ENCODE measurements around the gene CFAP77.

The CFAP77 gene

DNA sequence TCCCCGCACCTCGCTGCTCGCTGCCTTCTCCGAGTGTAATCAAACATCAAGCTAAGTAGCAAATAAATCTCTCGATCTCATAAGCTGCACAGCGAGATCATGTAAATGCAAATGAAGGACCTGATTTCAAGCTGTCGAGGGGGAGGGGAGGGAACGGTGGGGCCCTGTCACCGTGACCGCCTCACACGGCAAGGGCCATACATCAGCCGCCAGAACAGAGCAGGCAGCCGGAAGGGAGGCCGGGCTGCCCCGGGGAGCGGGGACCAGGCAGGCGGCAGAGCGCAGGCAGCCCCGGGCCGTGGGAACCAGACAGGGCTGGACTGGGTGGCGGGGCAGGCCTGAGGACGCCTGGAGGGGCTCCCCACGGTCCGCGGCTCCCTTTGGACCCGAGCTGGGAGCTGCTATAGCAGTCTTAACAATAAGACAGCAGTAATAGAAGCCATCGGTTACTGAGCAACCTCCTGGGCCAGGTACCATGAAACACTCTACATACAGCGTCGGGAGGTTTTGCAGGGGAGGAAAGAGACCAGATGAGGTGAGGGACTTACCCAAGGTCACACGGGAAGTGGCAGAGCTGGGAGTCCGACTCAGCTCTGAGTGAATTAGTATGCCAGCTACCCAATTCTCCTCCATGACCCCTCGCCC, 76.8 kb downstream of the CFAP77 start:
- peak; percentile 5 to 18 for DNase-seq (ENCODE audit: low read depth in 2 of 2, low spot score in 1 of 2)

DNA sequence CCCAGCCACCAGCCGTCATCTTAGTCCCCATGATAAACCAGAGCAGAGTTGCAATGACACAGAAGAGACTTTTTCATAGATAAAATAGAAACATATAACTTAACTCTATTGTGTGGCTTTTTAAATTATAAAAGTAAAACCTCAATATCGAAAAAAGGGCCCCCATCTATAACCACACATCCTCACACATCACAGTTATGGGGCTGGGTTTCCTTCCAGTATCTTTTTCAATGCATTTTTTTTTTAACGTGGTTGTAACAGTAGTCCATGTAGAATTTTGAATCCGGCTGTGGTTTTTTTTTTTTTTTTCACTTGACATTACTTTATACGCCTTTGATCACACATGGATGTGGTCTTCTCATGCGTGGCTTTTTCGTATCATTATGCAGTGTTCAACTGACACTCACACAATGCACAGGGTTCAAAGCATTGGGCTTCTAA, 77.4 kb downstream of the CFAP77 start:
- no peak for DNase-seq (ENCODE audit: low read depth in 2 of 2, low spot score in 1 of 2)

DNA sequence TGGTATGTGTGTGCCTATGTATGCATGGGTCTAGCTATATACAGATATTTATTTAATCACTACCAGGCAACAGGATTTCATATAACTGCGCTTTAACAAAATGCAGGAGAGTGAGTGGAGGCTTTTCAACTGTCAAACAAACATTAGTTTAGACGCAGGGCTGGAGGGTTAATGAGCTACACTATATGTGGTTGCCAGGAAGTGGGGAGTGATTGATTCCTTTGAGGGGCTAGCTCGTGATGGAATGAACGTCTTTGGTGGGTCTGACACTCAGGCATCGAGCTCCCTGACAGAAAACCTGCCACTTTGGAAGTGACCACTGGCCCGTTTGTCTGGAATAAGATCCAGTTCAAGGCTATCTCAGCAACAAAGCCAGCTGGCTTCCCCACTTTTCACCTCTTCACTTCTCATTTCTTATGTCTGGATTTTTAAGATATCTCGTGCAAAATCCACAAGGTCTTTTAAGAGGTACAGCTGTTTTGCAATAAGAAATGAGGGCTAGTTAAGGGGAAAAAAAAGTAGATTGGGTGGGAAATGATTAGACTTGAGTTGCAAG, 78.0 kb downstream of the CFAP77 start:
- DNase-seq (ENCODE audit: low read depth in 2 of 2, low spot score in 1 of 2), result no peak

DNA sequence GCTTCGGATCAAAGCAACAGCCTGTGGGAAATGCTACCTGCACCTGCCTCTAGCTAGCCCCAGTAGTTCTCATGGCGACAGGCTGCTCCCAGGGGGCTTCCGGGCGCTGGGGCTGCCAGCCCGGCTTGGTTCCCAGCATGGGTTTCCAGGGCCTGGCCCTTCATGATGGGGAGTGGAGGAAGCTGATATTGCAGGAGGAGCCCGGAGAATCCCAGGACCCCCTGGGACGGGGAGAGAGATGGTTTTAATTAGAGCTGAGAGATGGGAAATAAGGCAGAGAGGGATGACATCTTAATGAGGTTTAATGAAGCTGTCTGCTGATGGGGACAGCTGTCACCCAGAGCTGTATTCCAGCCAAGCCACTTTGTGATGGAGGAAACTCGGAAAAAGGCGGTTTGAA, 78.6 kb downstream of the CFAP77 start:
- DNase-seq (ENCODE audit: low read depth in 2 of 2, low spot score in 1 of 2), result no peak

DNA sequence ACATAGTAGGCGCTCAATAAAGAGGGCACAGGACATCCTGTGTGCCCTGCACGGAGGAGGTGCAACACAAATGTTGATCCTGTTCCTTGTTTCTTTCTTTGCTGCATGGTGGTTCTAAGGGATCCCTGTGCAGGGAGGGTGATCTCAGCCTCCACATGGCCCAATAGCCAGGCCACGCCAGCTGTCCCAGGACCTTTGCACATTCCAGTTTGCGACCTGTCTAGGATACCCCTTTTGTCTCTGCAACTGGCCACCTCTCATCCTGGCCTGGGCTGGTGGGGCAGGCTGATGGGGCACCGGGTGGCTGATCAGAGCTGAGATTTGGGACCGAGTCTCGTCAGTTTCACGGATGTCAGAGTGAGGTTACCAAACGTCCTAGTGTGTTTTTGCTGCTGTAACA, 79.5 kb downstream of the CFAP77 start:
- DNase-seq (ENCODE audit: low read depth in 2 of 2, low spot score in 1 of 2), result no peak

DNA sequence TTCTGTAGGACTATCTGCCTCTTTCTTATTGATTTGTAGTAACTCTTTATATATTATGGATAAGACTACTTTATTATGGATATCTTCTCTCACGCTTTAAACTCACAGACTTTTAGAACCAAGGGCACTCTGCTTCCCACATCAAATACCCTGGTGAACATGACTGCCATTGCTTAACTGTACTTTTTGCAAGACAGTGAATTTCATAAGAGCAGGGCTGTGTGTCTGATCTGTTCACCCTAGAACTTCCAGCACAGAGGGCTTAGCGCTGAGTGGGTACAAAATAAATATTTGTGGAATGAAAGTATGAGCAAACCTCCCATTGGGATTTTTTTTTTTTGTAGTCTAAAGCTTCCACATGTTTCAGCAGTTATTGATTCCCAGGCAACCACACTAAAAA, 84.8 kb downstream of the CFAP77 start:
- no peak for DNase-seq (ENCODE audit: low read depth in 2 of 2, low spot score in 1 of 2)

DNA sequence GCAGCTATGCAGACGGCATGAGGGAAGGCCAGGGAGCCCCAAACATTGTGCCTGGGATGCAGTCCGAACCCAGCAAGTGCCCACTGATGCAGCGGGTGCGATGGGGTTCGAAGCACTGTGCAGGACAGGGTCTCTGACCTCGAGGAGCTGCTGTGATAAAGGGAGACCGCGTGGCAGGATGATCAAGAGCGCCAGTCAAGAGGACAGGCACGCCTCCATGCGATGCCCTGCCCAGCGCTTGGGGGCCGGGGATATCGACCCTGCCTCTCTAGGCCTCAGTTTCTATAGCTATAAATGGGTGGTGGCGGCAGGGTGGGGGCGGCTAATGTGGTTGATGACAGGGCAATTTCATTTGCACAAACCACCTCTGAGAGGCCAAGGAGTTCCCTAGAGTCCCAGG, 87.7 kb downstream of the CFAP77 start:
- no peak for DNase-seq (ENCODE audit: low read depth in 2 of 2, low spot score in 1 of 2)

DNA sequence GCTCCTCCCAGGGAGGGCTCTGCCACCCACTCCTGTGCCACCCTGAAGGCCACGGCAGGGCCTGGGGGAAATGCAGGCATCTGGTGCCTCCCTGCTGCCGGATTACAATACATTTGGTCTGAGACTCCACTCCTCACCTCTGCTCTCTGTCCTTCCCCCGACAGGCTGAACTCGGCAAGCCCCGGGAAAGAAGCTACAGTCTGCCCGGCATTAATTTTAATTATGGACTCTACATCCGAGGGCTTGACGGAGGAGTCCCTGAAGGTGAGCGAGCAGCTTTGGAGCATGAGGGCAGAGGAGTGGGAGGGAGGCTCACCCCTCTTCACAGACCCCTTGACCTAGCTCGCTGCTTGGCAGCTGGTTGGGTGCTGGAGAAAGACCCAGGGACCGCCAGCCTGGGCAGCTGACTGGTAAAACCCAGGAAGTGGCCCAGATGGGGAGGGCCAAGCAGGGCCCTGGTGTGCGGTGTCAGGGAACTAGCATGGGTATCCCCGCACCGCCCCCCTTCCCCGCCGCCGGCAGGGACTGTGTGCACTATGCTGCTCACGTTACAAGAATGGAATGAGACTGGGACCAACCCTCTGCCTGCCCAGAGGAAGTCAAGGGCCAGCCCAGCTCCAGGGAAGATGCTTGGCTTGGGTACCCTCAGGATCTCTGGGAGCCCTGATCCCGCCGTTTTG, 88.7 kb downstream of the CFAP77 start:
- no peak for DNase-seq (ENCODE audit: low read depth in 2 of 2, low spot score in 1 of 2)

DNA sequence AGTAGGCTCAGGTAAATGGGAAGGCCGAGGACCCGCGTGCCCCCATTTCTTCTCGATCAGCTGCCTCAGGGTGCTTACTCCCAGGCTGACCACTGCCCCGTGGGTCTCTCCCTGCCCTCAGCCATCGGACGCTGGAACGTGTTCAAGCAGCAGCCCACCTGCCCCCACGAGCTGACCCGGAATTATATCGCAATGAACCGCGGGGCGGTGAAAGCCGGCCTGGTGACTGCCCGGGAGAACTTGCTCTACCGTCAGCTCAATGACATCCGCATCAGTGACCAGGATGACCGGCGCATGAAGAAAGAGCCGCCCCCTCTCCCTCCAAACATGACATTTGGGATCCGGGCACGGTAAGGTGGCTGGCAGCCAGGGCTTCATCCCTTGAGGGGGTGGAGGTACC, 89.2 kb downstream of the CFAP77 start:
- DNase-seq (ENCODE audit: low read depth in 2 of 2, low spot score in 1 of 2), result no peak

DNA sequence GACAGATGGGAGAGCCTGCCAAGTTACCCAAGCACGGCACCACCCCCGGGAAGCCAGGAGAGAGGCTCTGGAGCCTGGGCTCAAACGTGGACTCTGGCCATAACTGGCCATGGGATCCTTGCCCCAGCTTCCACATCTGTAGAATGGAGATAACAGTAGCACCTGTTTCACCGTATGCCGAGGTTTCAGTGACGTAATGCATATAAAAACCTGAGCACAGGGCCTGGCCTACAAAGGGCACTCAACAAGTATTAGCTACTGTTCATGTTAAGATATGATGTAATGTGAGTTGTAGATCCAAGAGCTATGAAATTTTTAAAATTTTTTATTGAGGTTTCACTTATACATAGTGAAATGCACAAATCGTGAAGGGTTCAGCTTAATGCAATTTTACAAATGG, 90.2 kb downstream of the CFAP77 start:
- DNase-seq (ENCODE audit: low read depth in 2 of 2, low spot score in 1 of 2), result no peak

DNA sequence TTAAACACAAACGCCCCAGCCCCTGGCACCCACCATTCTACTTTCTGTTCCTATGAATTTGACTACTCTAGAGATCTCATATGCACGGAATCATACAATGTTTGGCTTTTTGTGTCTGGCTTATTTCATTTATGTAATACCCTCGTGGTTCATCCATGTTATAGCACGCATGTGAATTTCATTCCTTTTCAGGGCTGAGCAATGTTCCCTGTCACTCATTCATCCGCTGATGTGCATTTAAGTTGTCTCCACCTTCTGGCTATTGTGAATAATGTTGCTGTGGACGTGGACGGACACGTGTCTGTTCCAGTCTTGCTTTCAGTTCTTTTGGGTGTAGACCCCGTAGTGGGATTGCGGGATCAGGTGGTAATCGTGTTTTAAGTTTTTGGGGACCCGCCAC, 92.5 kb downstream of the CFAP77 start:
- no peak for DNase-seq (ENCODE audit: low read depth in 2 of 2, low spot score in 1 of 2)

DNA sequence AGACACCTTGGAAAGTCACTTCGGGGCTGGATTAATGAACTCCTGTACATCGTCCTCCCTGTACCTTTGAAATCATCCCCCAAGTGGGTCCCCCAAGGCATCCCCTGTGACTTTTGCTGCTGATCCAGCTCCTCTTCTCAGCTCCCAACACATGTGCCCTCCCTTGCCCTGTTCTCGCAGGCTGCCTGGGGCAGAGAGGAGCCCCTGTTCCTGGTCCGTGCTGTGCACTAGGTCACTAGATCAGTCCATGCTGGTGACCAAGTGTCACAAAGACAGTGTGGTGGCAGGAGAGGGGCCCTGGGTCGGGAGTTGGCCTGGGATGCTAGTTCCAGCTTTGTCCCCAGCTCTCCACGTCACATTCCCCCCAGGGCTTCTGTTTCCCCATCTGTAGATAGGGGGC, 93.1 kb downstream of the CFAP77 start:
- DNase-seq (ENCODE audit: low read depth in 2 of 2, low spot score in 1 of 2), result no peak

DNA sequence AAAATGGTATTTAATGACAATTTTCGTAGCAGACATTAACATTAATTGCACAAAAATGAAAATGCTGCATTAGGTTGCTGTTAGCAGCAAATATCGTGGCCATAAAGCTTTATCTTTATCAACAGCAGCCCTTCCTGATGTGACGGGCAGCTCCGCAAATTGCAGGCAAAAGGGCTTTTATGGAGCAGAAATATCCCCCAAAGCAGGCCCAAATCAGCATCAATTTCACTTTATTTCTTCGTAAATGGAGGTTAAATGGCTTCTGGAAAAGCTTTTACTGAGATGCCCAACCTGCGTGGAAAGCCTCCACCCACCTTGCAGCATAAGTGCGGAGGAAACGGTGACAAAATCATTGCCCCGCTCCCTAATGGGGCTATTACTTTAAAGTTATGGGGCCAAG, 94.5 kb downstream of the CFAP77 start:
- DNase-seq (ENCODE audit: low read depth in 2 of 2, low spot score in 1 of 2), result no peak

DNA sequence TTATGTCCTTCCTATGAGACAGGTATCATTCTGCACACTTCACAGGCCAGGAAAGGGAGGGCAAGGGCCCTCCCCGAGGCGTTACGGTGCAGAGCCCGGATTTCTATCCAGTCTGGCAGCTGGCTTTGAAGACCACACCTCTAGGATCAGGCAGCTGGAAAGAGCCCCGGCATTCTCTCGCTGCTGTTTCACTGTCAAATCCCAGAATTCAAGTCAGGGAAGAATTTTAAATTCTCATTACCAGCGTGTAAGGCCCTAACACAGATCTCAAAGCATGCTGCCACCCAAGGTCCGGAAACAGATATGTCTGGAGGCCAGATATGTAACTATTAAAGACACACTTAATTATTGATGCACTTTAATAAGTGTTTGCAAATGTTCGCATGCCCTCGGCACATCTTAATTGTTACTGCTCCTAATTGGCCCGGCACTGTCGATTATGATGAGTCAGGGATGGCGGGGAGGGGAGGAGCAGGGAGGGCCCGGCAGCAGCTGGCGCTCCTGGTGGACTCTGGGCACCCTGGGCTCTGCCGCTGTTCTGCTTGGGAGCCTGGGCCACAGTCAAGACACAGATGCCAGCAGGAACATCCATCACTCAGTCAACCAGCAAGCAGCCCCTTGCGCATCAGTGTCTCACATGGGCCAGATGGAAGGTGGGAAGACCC, 96.1 kb downstream of the CFAP77 start:
- no peak for DNase-seq (ENCODE audit: low read depth in 2 of 2, low spot score in 1 of 2)

DNA sequence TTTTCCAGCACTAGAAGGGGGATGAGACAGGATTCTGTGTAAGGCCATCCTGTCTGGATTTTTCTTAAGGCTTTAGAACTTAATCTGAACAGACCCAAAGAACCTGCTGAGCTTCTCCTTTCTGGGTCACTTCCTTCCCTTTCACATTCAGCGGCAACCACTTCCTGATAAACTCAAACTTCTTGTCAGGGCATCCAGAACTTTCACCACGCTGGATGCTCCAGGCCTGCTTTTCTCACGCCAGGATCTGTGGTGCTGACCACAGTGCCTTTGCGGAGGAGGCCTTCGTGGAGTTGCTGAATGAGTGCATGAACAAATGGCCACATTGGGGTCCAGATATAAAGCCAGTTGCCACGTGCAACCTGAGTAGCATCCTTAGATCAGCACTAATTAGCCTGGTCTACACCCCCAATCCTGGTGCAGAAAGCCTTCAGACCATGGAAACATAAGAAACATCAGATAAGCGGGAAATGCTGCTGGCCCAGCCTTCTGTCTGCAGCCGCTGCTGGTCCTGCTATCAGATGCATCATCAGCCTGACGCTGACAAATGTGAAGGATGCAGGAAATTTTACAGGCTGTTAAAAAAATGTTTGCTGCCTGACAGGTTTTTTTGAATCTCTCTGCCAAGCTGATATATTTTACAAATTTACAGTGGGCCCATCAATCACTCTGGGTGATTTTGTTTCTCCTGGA, 97.1 kb downstream of the CFAP77 start:
- no peak for DNase-seq (ENCODE audit: low read depth in 2 of 2, low spot score in 1 of 2)

DNA sequence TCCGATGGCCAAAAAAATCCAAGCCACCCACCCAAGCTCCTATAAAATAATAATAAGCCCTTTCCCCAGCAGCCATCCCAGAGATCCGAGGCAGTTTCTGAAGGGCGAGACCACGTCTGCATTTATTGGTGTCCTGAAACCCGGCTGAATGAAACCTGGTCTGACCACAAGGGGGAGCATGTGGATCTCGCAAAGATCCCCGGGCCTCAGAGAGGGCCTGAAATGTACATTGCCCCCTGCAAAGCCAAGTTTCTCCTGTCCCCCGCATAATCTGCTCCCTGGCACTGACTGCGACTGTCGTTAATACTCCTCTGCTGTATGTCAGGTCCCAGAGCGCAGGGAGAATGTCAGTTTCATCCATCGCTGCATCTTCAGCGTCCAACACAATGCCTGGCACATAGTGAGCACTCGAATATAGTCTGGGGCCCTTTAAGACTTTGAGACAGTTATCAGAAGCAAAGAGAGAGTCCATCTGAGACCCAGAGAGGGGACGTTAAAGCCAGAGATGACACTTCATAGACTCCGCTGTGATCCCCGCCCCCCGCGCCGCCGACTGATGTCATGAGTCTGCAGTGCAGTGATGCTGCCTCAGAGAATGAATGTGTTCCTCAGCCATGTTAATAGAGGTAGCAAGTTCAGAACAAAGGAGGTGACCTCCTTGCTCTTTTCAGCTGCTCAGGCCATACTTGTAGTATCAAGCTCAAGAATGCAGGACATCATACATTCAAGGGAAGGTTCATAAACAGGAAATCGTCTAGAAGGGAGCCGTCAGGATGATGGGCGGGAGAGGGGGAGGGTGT, 97.9 kb downstream of the CFAP77 start:
- peak; percentile 19 to 27 for DNase-seq (ENCODE audit: low read depth in 2 of 2, low spot score in 1 of 2)

DNA sequence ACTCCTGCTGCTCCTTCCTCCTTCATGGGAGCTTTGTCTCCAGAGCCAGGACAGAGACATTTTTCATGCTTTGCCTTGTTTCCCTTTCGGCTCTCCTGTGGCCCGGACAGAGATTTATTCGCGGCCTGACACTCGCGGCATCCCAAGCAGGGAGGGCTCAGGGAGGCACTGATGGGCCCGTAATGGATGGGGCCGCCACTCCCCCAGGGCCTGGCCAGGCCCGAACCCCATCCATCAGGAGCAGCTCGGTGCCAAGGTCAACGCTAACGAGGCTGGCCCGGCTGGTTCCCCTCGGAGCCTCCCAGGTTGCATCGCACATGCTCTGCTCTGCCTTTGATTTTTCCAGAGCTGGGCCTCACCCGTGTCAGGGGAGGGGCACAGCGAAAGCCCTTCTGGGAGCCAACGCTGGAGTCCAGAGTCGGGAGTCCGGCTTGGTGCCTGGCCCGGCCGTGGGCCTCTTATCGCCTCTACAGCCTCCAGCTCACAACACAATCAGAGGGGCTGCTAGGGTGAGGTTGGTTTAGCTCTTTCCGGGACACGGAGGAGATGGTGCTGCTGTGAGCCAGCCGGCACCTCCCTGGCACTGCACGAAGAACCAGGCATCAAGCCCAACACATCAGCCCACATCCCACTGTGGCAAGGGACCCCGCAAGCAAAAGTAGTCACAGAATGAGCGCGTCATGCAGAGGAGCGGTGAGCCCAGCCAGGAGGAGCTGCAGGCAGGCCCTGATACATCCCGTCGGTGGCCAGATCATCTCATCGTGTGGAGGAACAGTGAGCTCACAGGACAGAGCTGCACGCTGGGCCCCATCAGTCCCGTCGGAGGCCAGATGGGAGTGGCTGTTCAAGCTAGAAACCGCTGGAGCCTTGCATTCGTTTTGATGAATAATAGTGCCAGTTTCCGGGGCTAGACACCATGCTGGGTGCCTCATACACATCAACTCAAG, 100.2 kb downstream of the CFAP77 start:
- DNase-seq (ENCODE audit: low read depth in 2 of 2, low spot score in 1 of 2), result no peak

DNA sequence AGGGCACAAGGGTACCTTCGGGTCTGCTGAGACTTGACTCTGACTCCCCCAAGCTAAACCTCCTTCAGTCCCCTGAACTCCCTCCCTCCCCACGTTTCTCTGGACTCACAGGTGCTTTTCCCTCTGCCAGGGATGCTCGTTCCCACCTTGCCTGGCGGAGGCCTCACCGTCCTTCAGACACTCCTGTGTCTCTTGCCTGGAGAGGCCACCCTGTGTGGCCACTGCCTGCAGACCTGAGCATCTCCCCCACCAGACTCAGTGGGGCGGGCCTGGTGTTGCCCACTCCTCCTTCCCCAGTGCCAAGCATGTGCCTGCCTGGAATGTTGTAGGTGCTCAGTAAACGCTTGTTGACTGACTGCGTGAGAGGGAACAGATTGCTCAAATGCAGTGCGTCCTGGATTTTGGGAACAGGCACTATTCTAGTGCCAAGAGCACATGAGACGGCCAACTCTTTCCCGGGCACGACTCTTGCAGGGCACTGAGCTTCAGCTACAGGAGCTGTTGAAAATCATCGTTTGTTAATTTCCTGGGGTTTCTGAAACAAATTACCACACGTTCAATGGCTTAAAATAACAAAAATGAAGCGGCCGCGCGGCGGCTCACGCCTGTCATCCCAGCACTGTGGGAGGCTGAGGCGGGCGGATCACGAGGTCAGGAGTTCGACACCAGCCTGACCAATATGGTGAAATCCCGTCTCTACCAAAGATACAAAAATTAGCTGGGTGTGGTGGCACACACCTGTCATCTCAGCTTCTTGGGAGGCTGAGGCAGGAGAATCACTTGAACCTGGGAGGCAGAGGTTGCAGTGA, 101.4 kb downstream of the CFAP77 start:
- DNase-seq (ENCODE audit: low read depth in 2 of 2, low spot score in 1 of 2), result no peak

DNA sequence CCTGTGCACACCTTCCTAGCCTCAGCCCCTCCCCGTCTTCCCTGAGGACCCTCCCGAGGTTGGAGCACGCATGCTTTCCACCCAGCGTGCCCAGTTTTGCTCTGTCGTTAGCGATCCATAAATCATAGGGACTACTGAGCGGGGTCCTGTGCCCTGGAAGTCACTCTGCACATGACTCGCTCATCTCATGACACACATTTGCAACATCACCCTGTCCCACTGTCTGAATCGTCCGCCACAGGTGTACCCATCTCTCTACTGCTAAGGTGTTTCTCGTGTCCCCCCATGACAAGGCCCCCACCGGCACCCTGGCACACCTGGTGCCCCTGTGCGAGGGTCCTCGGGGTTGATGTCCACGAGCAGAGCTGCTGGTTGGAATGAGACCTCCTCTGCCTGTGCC, 103.4 kb downstream of the CFAP77 start:
- DNase-seq (ENCODE audit: low read depth in 2 of 2, low spot score in 1 of 2), result no peak

Measured in stimulated activated CD8-positive, alpha-beta memory T cell treated with anti-CD3 and anti-CD28 coated beads, Interleukin-4, amount 100 ng/mL, for 1 hour (primary cell).